ENCODE data around the gene CBFA2T3. TPM values are rescaled to one million over a fixed set of nuclear protein-coding genes. Genes with fewer than 3 reads are reported as not detected.

CBFA2T3 gene
- total and polyA plus RNA-seq, 2 of the 8 experiments (the other 6 are each of a cell fraction or from before 2014, with no cell fraction given) = 0.51 to 1.3 TPM

GRCh38 chr16:88907768-88908167, 69.2 kb downstream of the CBFA2T3 start (continued):
- TF ChIP-seq CHD7 (IDR thresholded peaks at IDR 0.05; ENCODE audit: insufficient replicate concordance, low read length) (no peak), RFX5 (IDR thresholded peaks at IDR 0.05; ENCODE audit: borderline replicate concordance, low read depth, low read length) (no peak), TEAD4 (IDR thresholded peaks at IDR 0.05; ENCODE audit: low read depth, low read length) (no peak)
